Heart right ventricle (tissue), 16 donors: Measurements from ENCODE around the gene FGG. TPM values are rescaled to one million over a fixed set of nuclear protein-coding genes. Genes with fewer than 3 reads are reported as not detected.

ENCODE experiments used
- ATAC-seq, 8 donors: fragments of 200-7000 bp; cut with Tn5 transposase; one replicate each; pipeline ENCODE4 v1.9.1; 2020; ENCODE audit warnings: mild to moderate bottlenecking in 8 of 8, moderate library complexity in 8 of 8, moderate number of reproducible peaks in 1 of 8
- DNase-seq, 2 donors: peaks; one replicate each; pipeline ENCODE4 v3.0.0-alpha.2; 2020
- H3K27ac ChIP-seq, 10 donors: fragments of 200-600 bp; sonication (generic) in 2 of 10; one replicate each; pipeline versions ENCODE4 v1.5.0 to v1.8.0; 2020 to 2022; ENCODE audit warnings: mild to moderate bottlenecking in 3 of 10
- H3K27me3 ChIP-seq, 7 donors: fragments of 200-600 bp; one replicate each; pipeline ENCODE4 v1.8.0; 2021 to 2022; ENCODE audit warnings: mild to moderate bottlenecking in 2 of 7
- H3K36me3 ChIP-seq, 9 donors: fragments of 200-600 bp; sonication (generic) in 1 of 9; one replicate each; pipeline versions ENCODE4 v1.5.0 to v1.8.0; 2020 to 2022; ENCODE audit warnings: mild to moderate bottlenecking in 2 of 9
- H3K4me1 ChIP-seq, 9 donors: fragments of 200-600 bp; sonication (generic) in 1 of 9; one replicate each; pipeline versions ENCODE4 v1.5.0 to v1.8.0; 2020 to 2022; ENCODE audit warnings: mild to moderate bottlenecking in 4 of 9
- H3K4me3 ChIP-seq, 10 donors: fragments of 200-600 bp; sonication (generic) in 2 of 10; one replicate each; pipeline versions ENCODE4 v1.5.0 to v1.8.0; 2020 to 2022; ENCODE audit warnings: mild to moderate bottlenecking in 7 of 10, moderate library complexity in 2 of 10
- H3K9me3 ChIP-seq, 11 donors: fragments of 200-600 bp in 10 of 11; sonication (generic) in 2 of 11; one replicate each; pipeline versions ENCODE4 v1.5.0 to v1.8.0; 2013 to 2022; ENCODE audit warnings: mild to moderate bottlenecking in 2 of 11, control low read depth in 1 of 11, moderate library complexity in 1 of 11
- WGBS, 2 donors: extraction: QIAGEN DNeasy Blood & Tissue Kit; methylation state at CpG; one replicate each; pipeline ENCODE4 v1.1.7; 2013; ENCODE audit warnings: inconsistent platforms in 1 of 2; 5-methylcytosine and 5-hydroxymethylcytosine counted together
- intact Hi-C, 10 donors: fragments of 100-400 bp; cut with DNase I; formaldehyde crosslinking; loops; one replicate each; pipeline versions ENCODE4 v1.11.1 to v1.14.2; 2022
- long read RNA-seq, 3 donors: library from polyadenylated mRNA; unstranded; transcript quantifications; one replicate each; pipeline ENCODE4 v2.0.0, GENCODE V29; 2020 to 2021
- polyA plus RNA-seq, 2 donors: library from polyadenylated mRNA; stranded (reverse); fragments of 200-250 nt; gene quantifications; one replicate each; pipeline ENCODE4 v1.2.3, GENCODE V29; 2013
- total RNA-seq, 10 donors: library from RNA; stranded (reverse); fragmentation: NEBNext Ultra II Directional in 3 of 10; extraction: Animal tissue kit (Norgen Biotek cat#: 25700) in 3 of 10; gene quantifications; one replicate each; pipeline versions ENCODE4 v1.2.1 to v1.2.4, GENCODE V29; 2021 to 2023
- TF ChIP-seq, protein P1 (sequence below), 9 donors: fragments of 200-600 bp; sonication (generic) in 2 of 9; IDR thresholded peaks; one replicate each; pipeline versions ENCODE4 v1.5.0 to v1.8.0; 2021 to 2022; ENCODE audit warnings: antibody characterized with exemption in 9 of 9, mild to moderate bottlenecking in 5 of 9, moderate library complexity in 1 of 9
- donor health status: Arrhythmogenic right ventricular cardiomyopathy.
- donor health status: ischemic (EF 13 %, LVEDD 7.1; RV severe dilation, severe dysfunction).
- donor health status: healthy with polysubstance abuse.
- donor health status: DM: no; HTN: yes; CAD: no.
- donor health status: DM: no; HTN: no; CAD: no.
- donor health status: ischemic (EF 25% LVEDD 6.9; RV normal size, moderate dysfunction).
- donor health status: ischemic (EF 25% LVEDD 5.7; RV mildly dilated, moderate dysfunction).
- donor health status: healthy.
- donor health status: DM: yes; HTN: yes; CAD: no.
- donor health status: Ischemic cardiomyopathy.
- donor health status: ischemic (EF 35%, LVEDD 5.7; RV mildly dilated, moderate dysfunction).
- donor health status: nonischemic (EF 11% LVEDD 7.7; RV severe dilation, severe dysfunction).
- donor health status: DM: yes; HTN: yes; CAD: no.
- donor health status: PGD.
- donor health status: ischemic (EF 29% LVEDD 5.4; RV normal size, mild dysfunction).
- donor health status: nonischemic (EF 23%, LVEDD 6.1; RV moderate dilation, normal function).

The FGG gene
- total RNA-seq (under 1 TPM in 1 of 10 donors, not detected in 9; 0.71 TPM), polyA plus RNA-seq (not detected)
- long read RNA-seq, donor 1: 0 reads
- long read RNA-seq, donor 2: 0 reads
- long read RNA-seq, donor 3: 0 reads

DNA sequence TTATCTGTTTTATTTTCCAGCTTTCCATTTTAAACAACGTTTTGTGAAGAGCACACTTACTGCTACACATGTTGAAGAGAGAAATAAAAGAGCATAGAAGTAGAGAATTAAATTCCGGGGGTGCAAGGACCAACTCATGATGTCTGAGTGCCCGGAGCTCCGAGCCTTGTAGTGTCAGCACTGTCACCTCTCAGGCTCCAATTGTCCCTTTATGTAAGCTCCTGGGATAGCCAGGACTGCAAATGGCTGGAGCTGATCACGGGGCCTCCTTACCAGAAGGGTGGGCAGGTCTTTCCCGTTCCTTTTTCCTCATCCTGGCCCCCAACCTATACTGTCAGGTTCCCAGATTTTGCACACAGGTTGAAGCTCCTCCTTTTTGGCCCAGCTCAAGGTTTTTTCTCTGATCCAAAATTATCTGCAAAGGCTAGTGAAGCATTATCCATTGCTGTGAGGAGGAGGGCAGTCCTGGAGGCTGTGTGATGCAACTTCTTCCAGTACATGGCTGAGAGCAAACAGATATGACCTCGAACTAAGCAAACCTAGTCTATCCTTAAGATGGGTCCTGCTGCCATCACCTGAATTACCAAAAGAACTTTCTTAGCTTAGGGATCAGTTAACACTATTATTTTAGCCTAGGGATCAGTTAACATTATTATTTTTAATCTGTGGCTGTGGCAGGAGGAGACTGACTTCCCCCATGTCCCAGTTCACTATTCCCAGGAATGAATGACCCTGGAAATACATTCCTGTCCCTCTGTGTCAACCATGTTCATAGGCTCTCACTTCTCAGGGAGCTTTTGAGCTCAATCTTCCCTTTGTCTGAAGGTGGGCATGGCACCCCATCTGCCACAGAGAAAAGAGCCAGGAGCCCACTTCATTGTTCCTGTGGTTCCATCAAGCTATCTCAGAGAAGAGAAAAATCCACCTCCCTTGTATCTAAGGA is at the start of gene FGG:
Gene FGG, minus strand, starts transcription at position 185 of the 943 bp plus-strand sequence. Its CDS starts 47 bp downstream, at position 138.
- intact Hi-C loops: loop anchor here in 1 of 10 donors (10.0 kb wide), 1 partner anchor 58 kb away; the partner anchor contains the start of gene PLRG1
- TF ChIP-seq, protein P1, sequence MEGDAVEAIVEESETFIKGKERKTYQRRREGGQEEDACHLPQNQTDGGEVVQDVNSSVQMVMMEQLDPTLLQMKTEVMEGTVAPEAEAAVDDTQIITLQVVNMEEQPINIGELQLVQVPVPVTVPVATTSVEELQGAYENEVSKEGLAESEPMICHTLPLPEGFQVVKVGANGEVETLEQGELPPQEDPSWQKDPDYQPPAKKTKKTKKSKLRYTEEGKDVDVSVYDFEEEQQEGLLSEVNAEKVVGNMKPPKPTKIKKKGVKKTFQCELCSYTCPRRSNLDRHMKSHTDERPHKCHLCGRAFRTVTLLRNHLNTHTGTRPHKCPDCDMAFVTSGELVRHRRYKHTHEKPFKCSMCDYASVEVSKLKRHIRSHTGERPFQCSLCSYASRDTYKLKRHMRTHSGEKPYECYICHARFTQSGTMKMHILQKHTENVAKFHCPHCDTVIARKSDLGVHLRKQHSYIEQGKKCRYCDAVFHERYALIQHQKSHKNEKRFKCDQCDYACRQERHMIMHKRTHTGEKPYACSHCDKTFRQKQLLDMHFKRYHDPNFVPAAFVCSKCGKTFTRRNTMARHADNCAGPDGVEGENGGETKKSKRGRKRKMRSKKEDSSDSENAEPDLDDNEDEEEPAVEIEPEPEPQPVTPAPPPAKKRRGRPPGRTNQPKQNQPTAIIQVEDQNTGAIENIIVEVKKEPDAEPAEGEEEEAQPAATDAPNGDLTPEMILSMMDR (IDR thresholded peaks at IDR 0.05): no peak
- Histone ChIP-seq H3K9me3 (no peaks in the 10 kb centered on the region), H3K27ac (no peak within 1 kb of the TSS), H3K27me3 (peaks cover 0 to 20% (median 0%) of the 10 kb centered on the region in 7 donors), H3K36me3 (no peaks in the 10 kb centered on the region), H3K4me3 (no peak within 1 kb of the TSS), H3K4me1 (peaks cover 0 to 5% (median 0%) of the 10 kb centered on the region in 9 donors)
- DNase-seq (no peak), ATAC-seq (no peak)
- 62 to 67% methylated on average over 7 of the region's 7 CpGs for WGBS, 2 donors

GRCh38 chr4:154660052-154660451 is 47.6 kb upstream of the FGG start:
- Histone ChIP-seq H3K27ac (no peak overlapping the region), H3K4me1 (no peaks in the 10 kb centered on the region), H3K27me3 (peaks cover 0 to 4% (median 0%) of the 10 kb centered on the region in 7 donors), H3K36me3 (no peaks in the 10 kb centered on the region), H3K9me3 (no peaks in the 10 kb centered on the region), H3K4me3 (no peak overlapping the region)
- intact Hi-C loops: no loop called here
- DNase-seq (no peak), ATAC-seq (peak in 1 of 8 donors; percentile 49)
- TF ChIP-seq, protein P1 (IDR thresholded peaks at IDR 0.05): no peak
- 27 to 31% methylated on average over 3 of the region's 3 CpGs for WGBS, 2 donors

- Histone ChIP-seq H3K4me1 (no peaks in the 10 kb centered on the region), H3K27ac (no peak overlapping the region), H3K27me3 (peaks cover 0 to 4% (median 0%) of the 10 kb centered on the region in 7 donors), H3K9me3 (no peaks in the 10 kb centered on the region), H3K4me3 (peak overlapping the region in 1 of 10 donors; percentile 1), H3K36me3 (no peaks in the 10 kb centered on the region)
- ATAC-seq (no peak), DNase-seq (no peak)
- TF ChIP-seq, protein P1 (IDR thresholded peaks at IDR 0.05): no peak
- 80 to 83% methylated on average over 11 of the region's 11 CpGs for WGBS, 2 donors
- intact Hi-C loops: no loop called here
Observed at GRCh38 chr4:154658680-154659405, 46.4 kb upstream of the FGG start.

GRCh38 chr4:154643493-154643892 is 31.0 kb upstream of the FGG start:
- 90 to 92% methylated on average over 2 of the region's 2 CpGs for WGBS, 2 donors
- TF ChIP-seq, protein P1 (IDR thresholded peaks at IDR 0.05): no peak
- DNase-seq (no peak), ATAC-seq (no peak)
- H3K4me1 ChIP-seq: no peaks in the 10 kb centered on the region
- H3K27ac ChIP-seq: no peak overlapping the region
- peaks cover 0 to 14% (median 4%) of the 10 kb centered on the region in 7 donors for H3K27me3 ChIP-seq
- intact Hi-C loops: no loop called here
- no peaks in the 10 kb centered on the region for H3K36me3 ChIP-seq
- peaks cover 0 to under 1% (median 0%) of the 10 kb centered on the region in 11 donors for H3K9me3 ChIP-seq
- no peak overlapping the region for H3K4me3 ChIP-seq
